ENCODE data around the gene GLMP.

The GLMP gene

DNA sequence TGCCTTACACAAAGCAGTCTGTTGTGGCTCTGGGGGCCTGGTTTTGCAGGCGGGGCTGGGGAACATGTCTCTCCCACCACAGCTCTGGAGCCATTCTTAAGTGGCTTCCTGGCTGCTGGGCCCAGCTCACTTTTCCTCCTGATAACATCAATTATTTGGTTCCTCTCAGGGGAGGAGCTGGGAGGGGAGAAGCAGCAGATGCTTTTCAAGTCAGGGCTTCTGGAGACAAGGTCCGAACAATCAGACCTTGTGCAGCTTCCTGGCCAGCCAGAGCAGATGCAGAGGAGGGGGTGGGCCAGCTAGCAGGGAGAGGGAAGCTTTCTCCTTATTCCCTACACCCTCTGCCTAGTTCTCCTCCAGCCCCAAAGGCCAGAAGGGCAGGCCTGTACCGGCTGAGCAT, 44.0 kb downstream of the GLMP start:
- no peak for TF ChIP-seq CTCF (IDR thresholded peaks at IDR 0.05)
- no peak overlapping the region for H3K4me3 ChIP-seq
- no peak overlapping the region for H3K27ac ChIP-seq
- no peak for DNase-seq (ENCODE audit: low spot score)

- no peak overlapping the region for H3K27ac ChIP-seq
- no peak for TF ChIP-seq CTCF (IDR thresholded peaks at IDR 0.05)
- DNase-seq (ENCODE audit: low spot score) = no peak
- no peak overlapping the region for H3K4me3 ChIP-seq
Measured at GRCh38 chr1:156249593-156249992, 45.9 kb downstream of the GLMP start.

DNA sequence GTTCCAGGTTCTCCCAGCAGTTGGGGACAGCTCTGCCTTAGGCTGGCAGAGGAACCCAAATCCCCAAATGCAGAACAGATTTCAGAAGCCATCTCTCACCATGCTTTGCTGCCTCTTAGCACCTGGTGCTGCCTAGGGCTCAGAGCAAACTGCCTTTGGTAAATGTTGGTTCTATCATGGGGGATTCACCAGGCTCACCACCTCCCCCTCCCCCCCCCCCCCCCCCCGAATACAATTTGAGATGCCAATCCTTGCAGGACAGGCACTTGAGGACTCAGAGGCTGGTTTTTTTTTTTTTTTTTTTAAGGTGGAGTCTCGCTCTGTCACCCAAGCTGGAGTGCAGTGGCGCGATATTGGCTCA, 47.2 kb downstream of the GLMP start:
- TF ChIP-seq CTCF (IDR thresholded peaks at IDR 0.05) = no peak
- Histone ChIP-seq H3K27ac (peak overlapping the region in 1 of 2 donors; percentile 5), H3K4me3 (no peak overlapping the region)
- DNase-seq (ENCODE audit: low spot score) = no peak

DNA sequence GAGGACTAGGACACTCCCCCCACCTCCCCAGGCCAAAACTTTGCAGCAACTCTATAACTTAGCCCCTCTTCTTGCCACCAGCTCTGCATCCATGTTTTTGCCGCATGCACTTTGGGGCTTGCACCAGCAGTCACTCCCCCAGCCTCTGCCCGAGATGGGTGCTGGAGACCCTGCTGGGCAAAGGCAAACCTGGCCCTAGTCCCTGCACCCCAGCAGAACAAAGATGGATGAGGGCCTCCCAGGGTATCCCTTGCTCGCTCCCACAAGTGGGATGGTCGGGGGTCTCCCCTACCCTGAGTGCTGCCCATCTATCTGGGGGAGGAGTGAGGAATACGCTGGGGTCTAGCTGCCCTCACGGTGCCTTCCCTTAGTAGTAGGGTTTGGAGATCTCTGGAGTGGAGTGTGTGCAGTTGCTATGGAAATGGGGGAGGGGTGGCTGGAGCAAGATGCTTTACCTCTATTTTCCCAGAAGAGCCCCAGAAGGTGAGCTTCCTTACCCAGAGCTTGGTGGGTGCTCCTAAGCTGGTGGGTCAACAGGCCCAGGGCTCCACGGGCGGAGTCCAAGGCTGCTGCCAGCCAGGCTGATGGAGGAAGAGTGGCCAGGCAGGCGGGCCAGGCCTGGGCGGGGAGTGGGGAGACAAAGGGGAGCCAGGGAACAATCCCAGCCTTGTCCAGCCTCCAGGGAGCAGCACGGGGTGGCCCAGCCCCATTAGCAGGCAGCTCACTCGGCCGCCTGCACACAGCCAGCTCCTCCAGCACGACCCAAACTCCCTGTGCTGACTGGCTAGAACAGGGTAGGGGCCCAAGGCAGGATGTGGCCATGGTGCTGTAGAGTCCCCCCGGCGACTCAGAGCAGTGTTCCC, 47.8 kb downstream of the GLMP start, which contains the start of gene PAQR6:
Gene PAQR6 (minus strand): TSS at position 597 of the 863 bp plus-strand sequence. CDS start 1,325 bp downstream, outside the sequence.
- peak within 1 kb of the TSS in 1 of 2 donors; percentile 5 for H3K27ac ChIP-seq
- H3K4me3 ChIP-seq = peak within 1 kb of the TSS; percentile 7
- TF ChIP-seq CTCF (IDR thresholded peaks at IDR 0.05) = no peak
- no peak for DNase-seq (ENCODE audit: low spot score)

GRCh38 chr1:156246781-156247459, 48.6 kb downstream of the GLMP start:
- peak overlapping the region in 1 of 2 donors; percentile 5 for H3K27ac ChIP-seq
- peak overlapping the region; percentile 7 for H3K4me3 ChIP-seq
- TF ChIP-seq CTCF (IDR thresholded peaks at IDR 0.05) = no peak
- no peak for DNase-seq (ENCODE audit: low spot score)

GRCh38 chr1:156246241-156246780, 49.2 kb downstream of the GLMP start:
- no peak for DNase-seq (ENCODE audit: low spot score)
- H3K4me3 ChIP-seq = peak overlapping the region; percentile 56
- H3K27ac ChIP-seq = no peak overlapping the region
- TF ChIP-seq CTCF (IDR thresholded peaks at IDR 0.05) = no peak

All from coronary artery (tissue), 2 donors.